GM19328 (cell line): Measurements from ENCODE around the gene ETS2.

Experiments
- ATAC-seq: cut with Tn5 transposase; IDR thresholded peaks from one replicate; pipeline ENCODE4 v1.9.1; 2021; ENCODE audit warnings: mild to moderate bottlenecking, moderate library complexity; ENCODE audit not compliant: unreplicated experiment

ETS2 gene

GRCh38 chr21:38857152-38857825 is 51.6 kb downstream of the ETS2 start:
- no peak for ATAC-seq

GRCh38 chr21:38858026-38858811 is 52.5 kb downstream of the ETS2 start:
- no peak for ATAC-seq

GRCh38 chr21:38858812-38859205 is 53.1 kb downstream of the ETS2 start:
- ATAC-seq = no peak

- ATAC-seq = no peak
These were observed 54.1 kb downstream of the ETS2 start for GRCh38 chr21:38859852-38860251.

- no peak for ATAC-seq
These were observed 55.3 kb downstream of the ETS2 start for GRCh38 chr21:38861056-38861455.

GRCh38 chr21:38861989-38862683 is 56.4 kb downstream of the ETS2 start:
- ATAC-seq = peak; percentile 86

- ATAC-seq = no peak
These were observed 57.6 kb downstream of the ETS2 start for GRCh38 chr21:38863291-38863690.

- ATAC-seq = no peak
These were observed 58.2 kb downstream of the ETS2 start for GRCh38 chr21:38863843-38864363.

GRCh38 chr21:38864964-38865363 is 59.2 kb downstream of the ETS2 start:
- ATAC-seq = no peak

- ATAC-seq = no peak
These were observed 63.5 kb downstream of the ETS2 start for GRCh38 chr21:38869196-38869595.

- ATAC-seq = no peak
These were observed 64.2 kb downstream of the ETS2 start for GRCh38 chr21:38869946-38870345.
